K562 (cell line): ENCODE measurements around the gene GOLGB1.

Experiments
- CTCF ChIP-seq, 3 experiments: IDR thresholded peaks in 2 of 3; conservative IDR thresholded peaks in 1 of 3; 2 replicates each; pipeline ENCODE4 v1.5.1; 2011 to 2012; ENCODE audit warnings: low read length in 3 of 3, mild to moderate bottlenecking in 3 of 3, control low read depth in 2 of 3, improper control_type of control experiment in 1 of 3, inconsistent platforms in 1 of 3, low read depth in 1 of 3, mixed read lengths in 1 of 3, moderate library complexity in 1 of 3; ENCODE audit not compliant: insufficient read depth in 2 of 3
- FOXJ3 ChIP-seq: sonication (generic); formaldehyde crosslinking; IDR thresholded peaks from 2 replicates; pipeline ENCODE4 v1.4.0; 2020; ENCODE audit warnings: mild to moderate bottlenecking, missing genetic modification reagents
- POLR2G ChIP-seq: fragments of 200-400 bp; formaldehyde crosslinking; IDR thresholded peaks from 2 replicates; pipeline ENCODE4 v1.6.1; 2017; ENCODE audit warnings: low read depth, mild to moderate bottlenecking, antibody characterized with exemption, low read length, moderate library complexity
- ZNF121 ChIP-seq: sonication (generic); formaldehyde crosslinking; conservative IDR thresholded peaks from 2 replicates; pipeline ENCODE4 v1.8.0; 2022; ENCODE audit warnings: missing genetic modification reagents
- ZNF146 ChIP-seq: IDR thresholded peaks from one replicate; pipeline ENCODE4 v1.6.1; 2018; ENCODE audit warnings: missing compliant biosample characterization; ENCODE audit not compliant: unreplicated experiment
- ZNF740 ChIP-seq, 3 experiments: fragments of 200-800 bp in 1 of 3; sonication (Bioruptor generic) in 1 of 3; sonication (generic) in 1 of 3; formaldehyde crosslinking in 1 of 3; IDR thresholded peaks; 2 replicates each; pipeline versions ENCODE4 v1.6.1 to v1.8.0; 2016 to 2022; ENCODE audit warnings: mild to moderate bottlenecking in 2 of 3, missing compliant biosample characterization in 2 of 3, missing genetic modification characterization in 2 of 3, missing genetic modification reagents in 1 of 3
- TF ChIP-seq, protein P1 (sequence below): fragments of 250-450 bp; sonication (Bioruptor Pico); IDR thresholded peaks from 2 replicates; pipeline ENCODE4 v1.4.0; 2020; ENCODE audit warnings: mild to moderate bottlenecking, moderate library complexity

GRCh38 chr3:121629601-121630000 lies 119.9 kb downstream of the GOLGB1 start:
- TF ChIP-seq ZNF740 (CRISPR knock-in tag; IDR thresholded peaks at IDR 0.05) (no peak), ZNF740 (tag; IDR thresholded peaks at IDR 0.05) (no peak), CTCF (IDR thresholded peaks at IDR 0.05 in 2 of 3, conservative IDR thresholded peaks at IDR 0.05 in 1 of 3; ENCODE audit: insufficient read depth in 2 of 3, low read depth in 1 of 3, low read length in 3 of 3) (no peak), POLR2G (no peak), ZNF146 (CRISPR knock-in tag) (no peak), ZNF121 (CRISPR knock-in tag) (no peak), FOXJ3 (CRISPR knock-in tag) (no peak)
- TF ChIP-seq, protein P1, sequence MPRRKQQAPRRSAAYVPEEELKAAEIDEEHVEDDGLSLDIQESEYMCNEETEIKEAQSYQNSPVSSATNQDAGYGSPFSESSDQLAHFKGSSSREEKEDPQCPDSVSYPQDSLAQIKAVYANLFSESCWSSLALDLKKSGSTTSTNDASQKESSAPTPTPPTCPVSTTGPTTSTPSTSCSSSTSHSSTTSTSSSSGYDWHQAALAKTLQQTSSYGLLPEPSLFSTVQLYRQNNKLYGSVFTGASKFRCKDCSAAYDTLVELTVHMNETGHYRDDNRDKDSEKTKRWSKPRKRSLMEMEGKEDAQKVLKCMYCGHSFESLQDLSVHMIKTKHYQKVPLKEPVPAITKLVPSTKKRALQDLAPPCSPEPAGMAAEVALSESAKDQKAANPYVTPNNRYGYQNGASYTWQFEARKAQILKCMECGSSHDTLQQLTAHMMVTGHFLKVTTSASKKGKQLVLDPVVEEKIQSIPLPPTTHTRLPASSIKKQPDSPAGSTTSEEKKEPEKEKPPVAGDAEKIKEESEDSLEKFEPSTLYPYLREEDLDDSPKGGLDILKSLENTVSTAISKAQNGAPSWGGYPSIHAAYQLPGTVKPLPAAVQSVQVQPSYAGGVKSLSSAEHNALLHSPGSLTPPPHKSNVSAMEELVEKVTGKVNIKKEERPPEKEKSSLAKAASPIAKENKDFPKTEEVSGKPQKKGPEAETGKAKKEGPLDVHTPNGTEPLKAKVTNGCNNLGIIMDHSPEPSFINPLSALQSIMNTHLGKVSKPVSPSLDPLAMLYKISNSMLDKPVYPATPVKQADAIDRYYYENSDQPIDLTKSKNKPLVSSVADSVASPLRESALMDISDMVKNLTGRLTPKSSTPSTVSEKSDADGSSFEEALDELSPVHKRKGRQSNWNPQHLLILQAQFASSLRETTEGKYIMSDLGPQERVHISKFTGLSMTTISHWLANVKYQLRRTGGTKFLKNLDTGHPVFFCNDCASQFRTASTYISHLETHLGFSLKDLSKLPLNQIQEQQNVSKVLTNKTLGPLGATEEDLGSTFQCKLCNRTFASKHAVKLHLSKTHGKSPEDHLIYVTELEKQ (CRISPR knock-in tag) = no peak
